Endodermal cell (in vitro differentiated cells): Measurements from ENCODE around the gene CDH4. TPM values are rescaled to one million over a fixed set of nuclear protein-coding genes. Genes with fewer than 3 reads are reported as not detected.

Experiments
- DNase-seq: peaks from one replicate; pipeline ENCODE4 v3.0.0-alpha.2; 2017
- H3K27ac ChIP-seq: 2 replicates; pipeline ENCODE4 v1.5.1; 2013; ENCODE audit warnings: mild to moderate bottlenecking, low read depth, low read length, moderate library complexity
- H3K27me3 ChIP-seq: 2 replicates; pipeline ENCODE4 v1.6.1; 2013; ENCODE audit warnings: mild to moderate bottlenecking, low read length, moderate library complexity; ENCODE audit not compliant: insufficient read depth, control insufficient read depth, poor library complexity, severe bottlenecking
- H3K36me3 ChIP-seq: 2 replicates; pipeline ENCODE4 v1.7.0; 2013; ENCODE audit warnings: mild to moderate bottlenecking, low read length, moderate library complexity; ENCODE audit not compliant: control insufficient read depth, insufficient read depth
- H3K4me1 ChIP-seq: one replicate; pipeline ENCODE4 v1.7.0; 2013; ENCODE audit warnings: low read length; ENCODE audit not compliant: control insufficient read depth, insufficient read depth
- H3K4me3 ChIP-seq: 2 replicates; pipeline ENCODE4 v1.5.1; 2013; ENCODE audit warnings: mild to moderate bottlenecking, low read length, moderate library complexity
- H3K9ac ChIP-seq: 2 replicates; pipeline ENCODE4 v1.6.1; 2013; ENCODE audit warnings: mild to moderate bottlenecking, low read length, moderate library complexity; ENCODE audit not compliant: poor library complexity, severe bottlenecking; ENCODE audit errors: extremely low read depth
- H3K9me3 ChIP-seq: 2 replicates; pipeline ENCODE4 v1.6.1; 2013; ENCODE audit warnings: mild to moderate bottlenecking, low read length, moderate library complexity; ENCODE audit not compliant: control insufficient read depth
- H3K27ac Mint-ChIP-seq: 2 replicates; pipeline ENCODE4 v1.8.0; 2020; ENCODE audit warnings: mixed read lengths
- H3K27me3 Mint-ChIP-seq: 2 replicates; pipeline ENCODE4 v1.8.0; 2021; ENCODE audit warnings: mild to moderate bottlenecking, mixed read lengths; ENCODE audit not compliant: insufficient read depth
- H3K36me3 Mint-ChIP-seq: 2 replicates; pipeline ENCODE4 v1.8.0; 2020; ENCODE audit warnings: low read depth, mixed read lengths
- H3K4me1 Mint-ChIP-seq: 2 replicates; pipeline ENCODE4 v1.8.0; 2020; ENCODE audit warnings: mixed read lengths
- H3K4me3 Mint-ChIP-seq: 2 replicates; pipeline ENCODE4 v1.8.0; 2020; ENCODE audit warnings: mild to moderate bottlenecking, moderate library complexity, mixed read lengths
- H3K9me3 Mint-ChIP-seq: 2 replicates; pipeline ENCODE4 v1.8.0; 2020; ENCODE audit warnings: mild to moderate bottlenecking, mixed read lengths
- CTCF ChIP-seq: fragments of 200-600 bp; sonication (generic); conservative IDR thresholded peaks from 2 replicates; pipeline ENCODE4 v1.5.0; 2021; ENCODE audit warnings: antibody characterized with exemption, mild to moderate bottlenecking
- WGBS, 2 experiments: methylation state at CpG; one replicate each; pipeline versions ENCODE4 v1.1.5 to v1.1.7; 2013; ENCODE audit warnings: missing lambda C conversion rate in 2 of 2, mixed read lengths in 1 of 2; ENCODE audit not compliant: insufficient coverage in 1 of 2, insufficient read length in 1 of 2; 5-methylcytosine and 5-hydroxymethylcytosine counted together
- total RNA-seq, 2 donors: library from RNA; stranded (reverse); fragmentation: NEBNext Ultra II Directional in 1 of 2; extraction: Animal tissue kit (Norgen Biotek cat#: 25700) in 1 of 2; gene quantifications; 2 replicates in 1 of 2; 3 replicates in 1 of 2; pipeline ENCODE4 v1.2.1, GENCODE V29; 2021

The CDH4 gene
- total RNA-seq, 2 donors from 2014 or later: 1.8 to 5.8 TPM

- no peaks in the 10 kb centered on the region for H3K27me3 ChIP-seq
- 95 to 98% methylated on average over 2 of the region's 2 CpGs for WGBS, 2 experiments
- Mint-ChIP-seq H3K9me3 (no peaks in the 10 kb centered on the region), H3K4me1 (peaks cover 23% of the 10 kb centered on the region), H3K27me3 (peaks cover 15% of the 10 kb centered on the region), H3K4me3 (no peak overlapping the region), H3K27ac (no peak overlapping the region), H3K36me3 (no peaks in the 10 kb centered on the region)
- no peak for TF ChIP-seq CTCF
- no peak overlapping the region for H3K9ac ChIP-seq
- H3K9me3 ChIP-seq: no peaks in the 10 kb centered on the region
- no peak overlapping the region for H3K4me3 ChIP-seq
- no peak overlapping the region for H3K27ac ChIP-seq
- no peak for DNase-seq
- no peaks in the 10 kb centered on the region for H3K36me3 ChIP-seq
- peaks cover 10% of the 10 kb centered on the region for H3K4me1 ChIP-seq
Measured at GRCh38 chr20:61585764-61586163, 333.7 kb downstream of the CDH4 start.

- Histone ChIP-seq H3K4me3 (no peak overlapping the region), H3K9ac (no peak overlapping the region), H3K27me3 (no peaks in the 10 kb centered on the region), H3K4me1 (peaks cover 10% of the 10 kb centered on the region), H3K9me3 (peaks cover 13% of the 10 kb centered on the region), H3K27ac (no peak overlapping the region), H3K36me3 (no peaks in the 10 kb centered on the region)
- TF ChIP-seq CTCF: no peak
- Mint-ChIP-seq H3K27ac (no peak overlapping the region), H3K27me3 (peaks cover 14% of the 10 kb centered on the region), H3K36me3 (no peaks in the 10 kb centered on the region), H3K4me3 (no peak overlapping the region), H3K9me3 (peaks cover 7% of the 10 kb centered on the region), H3K4me1 (peaks cover 23% of the 10 kb centered on the region)
- WGBS, 2 experiments: 88 to 96% methylated on average over 4 to 7 of the region's 7 CpGs
- DNase-seq: no peak
Measured at GRCh38 chr20:61587036-61587435, 335.0 kb downstream of the CDH4 start.

GRCh38 chr20:61587681-61588289, 335.7 kb downstream of the CDH4 start:
- DNase-seq: no peak
- peaks cover 14% of the 10 kb centered on the region for H3K9me3 ChIP-seq
- no peaks in the 10 kb centered on the region for H3K27me3 ChIP-seq
- Mint-ChIP-seq H3K9me3 (peaks cover 15% of the 10 kb centered on the region), H3K27me3 (peaks cover 16% of the 10 kb centered on the region), H3K27ac (no peak overlapping the region), H3K4me1 (peaks cover 23% of the 10 kb centered on the region), H3K4me3 (no peak overlapping the region), H3K36me3 (peaks cover 5% of the 10 kb centered on the region)
- TF ChIP-seq CTCF: no peak
- H3K27ac ChIP-seq: no peak overlapping the region
- WGBS, 2 experiments: 94 to 96% methylated on average over 16 of the region's 16 CpGs
- no peak overlapping the region for H3K9ac ChIP-seq
- no peaks in the 10 kb centered on the region for H3K36me3 ChIP-seq
- peaks cover 10% of the 10 kb centered on the region for H3K4me1 ChIP-seq
- no peak overlapping the region for H3K4me3 ChIP-seq
